GM12878 (cell line): ENCODE data around the gene TMCC3. TPM values are rescaled to one million over a fixed set of nuclear protein-coding genes. Genes with fewer than 3 reads are reported as not detected.

Experiments used
- ATAC-seq: fragments of 200-7000 bp; cut with Tn5 transposase; 3 replicates; pipeline ENCODE4 v1.9.1; 2020; ENCODE audit warnings: mild to moderate bottlenecking, moderate library complexity
- BruUV-seq: library from RNA; stranded (reverse); fragments of 400-500 nt; replicated peaks from 2 replicates; lab custom pipeline; 2021; lab: Mats Ljungman, UMichigan
- CTCF ChIA-PET: fragments of 300-600 bp; sonication (Branson Sonifier 250); formaldehyde crosslinking; extraction: SDS; loops from one replicate; lab custom pipeline; 2021; ENCODE audit warnings: inconsistent platforms; lab: Yijun Ruan, JAX
- POLR2A ChIA-PET: fragments of 350-600 bp; formaldehyde crosslinking; extraction: SDS; loops from one replicate; lab custom pipeline; 2021; ENCODE audit warnings: inconsistent platforms; lab: Charles Lee
- RAD21 ChIA-PET: fragments of 300-600 bp; sonication (Branson Sonifier 250); formaldehyde crosslinking; loops from one replicate; lab custom pipeline; 2023; ENCODE audit warnings: antibody characterized with exemption; ENCODE audit not compliant: unreplicated experiment; lab: Charles Lee
- SMC1A ChIA-PET: fragments of 300-600 bp; sonication (Branson Sonifier 250); formaldehyde crosslinking; loops from one replicate; lab custom pipeline; 2023; ENCODE audit not compliant: unreplicated experiment, uncharacterized antibody; lab: Charles Lee
- DNase-seq: peaks from one replicate; pipeline ENCODE4 v3.0.0-alpha.2; 2011; ENCODE audit warnings: low read depth, low spot score
- FAIRE-seq: peaks from 3 replicates; lab custom pipeline; 2011; peaks lifted over from hg19 to GRCh38; lab: Jason Lieb, UNC
- H2AFZ ChIP-seq: 2 replicates; pipeline ENCODE4 v1.6.0; 2011; ENCODE audit warnings: low read depth, low read length, control low read depth; ENCODE audit not compliant: control insufficient read depth
- H3K27ac ChIP-seq: 2 replicates; pipeline ENCODE4 v1.5.1; 2011; ENCODE audit warnings: control low read depth; ENCODE audit not compliant: control insufficient read depth, insufficient read depth
- H3K27me3 ChIP-seq, 2 experiments: replicated peaks in 1 of 2; 2 replicates each; pipeline versions ENCODE4 v1.6.0 to v1.6.1; 2011; ENCODE audit warnings: low read length in 1 of 2; ENCODE audit not compliant: control insufficient read depth in 2 of 2, insufficient read depth in 2 of 2
- H3K36me3 ChIP-seq, 2 experiments: 2 replicates each; pipeline ENCODE4 v1.5.1; 2011; ENCODE audit warnings: low read length in 1 of 2; ENCODE audit not compliant: control insufficient read depth in 2 of 2, insufficient read depth in 2 of 2
- H3K4me1 ChIP-seq: 2 replicates; pipeline ENCODE4 v1.6.1; 2011; ENCODE audit warnings: mild to moderate bottlenecking, low read length, moderate library complexity, mixed read lengths; ENCODE audit not compliant: control insufficient read depth, insufficient read depth
- H3K4me2 ChIP-seq: 2 replicates; pipeline ENCODE4 v1.6.0; 2011; ENCODE audit warnings: control low read depth; ENCODE audit not compliant: control insufficient read depth, insufficient read depth
- H3K4me3 ChIP-seq: fragments of 200-600 bp; sonication (generic); 2 replicates; pipeline ENCODE4 v1.5.1; 2016
- H3K79me2 ChIP-seq: 2 replicates; pipeline ENCODE4 v1.6.0; 2011; ENCODE audit warnings: low read length; ENCODE audit not compliant: control insufficient read depth, insufficient read depth
- H3K9ac ChIP-seq: 2 replicates; pipeline ENCODE4 v1.8.0; 2011; ENCODE audit warnings: low read length, control low read depth, mixed read lengths; ENCODE audit not compliant: control insufficient read depth, insufficient read depth
- H3K9me3 ChIP-seq: replicated peaks from 3 replicates; pipeline ENCODE4 v1.5.1; 2011; ENCODE audit warnings: mild to moderate bottlenecking, low read length; ENCODE audit not compliant: control insufficient read depth, insufficient read depth
- H4K20me1 ChIP-seq: 2 replicates; pipeline ENCODE4 v1.6.0; 2011; ENCODE audit not compliant: control insufficient read depth, insufficient read depth
- BHLHE40 ChIP-seq, 2 experiments: fragments of 450-650 bp in 1 of 2; IDR thresholded peaks; 2 replicates each; pipeline ENCODE4 v1.6.1; 2011 to 2017; ENCODE audit warnings: low read depth in 2 of 2, borderline replicate concordance in 1 of 2, improper control_type of control experiment in 1 of 2, low read length in 1 of 2, mild to moderate bottlenecking in 1 of 2
- EED ChIP-seq: sonication (generic); IDR thresholded peaks from 2 replicates; pipeline ENCODE4 v1.6.1; 2016; ENCODE audit warnings: antibody characterized with exemption, low read depth
- FOXK2 ChIP-seq: fragments of 450-650 bp; IDR thresholded peaks from 2 replicates; pipeline ENCODE4 v1.6.1; 2017; ENCODE audit warnings: mild to moderate bottlenecking, moderate library complexity
- FOXM1 ChIP-seq: IDR thresholded peaks from 2 replicates; pipeline ENCODE4 v1.6.1; 2012; ENCODE audit warnings: low read depth, mild to moderate bottlenecking, inconsistent platforms, low read length, moderate library complexity
- GABPA ChIP-seq: IDR thresholded peaks from 2 replicates; pipeline ENCODE4 v1.6.1; 2014; ENCODE audit warnings: antibody characterized with exemption, low read depth, mild to moderate bottlenecking, inconsistent platforms
- HDAC6 ChIP-seq: fragments of 200-600 bp; sonication (generic); IDR thresholded peaks from one replicate; pipeline ENCODE4 v1.8.0; 2017; ENCODE audit warnings: antibody characterized with exemption; ENCODE audit not compliant: unreplicated experiment
- PRDM15 ChIP-seq: fragments of 450-650 bp; formaldehyde crosslinking; IDR thresholded peaks from 2 replicates; pipeline ENCODE4 v1.4.0; 2020; ENCODE audit warnings: mild to moderate bottlenecking, moderate library complexity
- RAD51 ChIP-seq: fragments of 450-650 bp; IDR thresholded peaks from 2 replicates; pipeline ENCODE4 v1.6.1; 2016; ENCODE audit warnings: moderate library complexity, mild to moderate bottlenecking, inconsistent platforms
- SREBF2 ChIP-seq: IDR thresholded peaks from 2 replicates; pipeline ENCODE4 v1.6.1; 2012; ENCODE audit warnings: mild to moderate bottlenecking, low read length
- SUZ12 ChIP-seq: fragments of 200-600 bp; sonication (generic); IDR thresholded peaks from one replicate; pipeline ENCODE4 v1.6.1; 2018; ENCODE audit warnings: antibody characterized with exemption, mild to moderate bottlenecking; ENCODE audit not compliant: unreplicated experiment
- USF1 ChIP-seq: IDR thresholded peaks from 2 replicates; pipeline ENCODE4 v1.6.1; 2011; ENCODE audit warnings: borderline replicate concordance, low read depth, mild to moderate bottlenecking, moderate library complexity, mixed read lengths, low read length; ENCODE audit not compliant: insufficient read depth; ENCODE audit errors: extremely low read length
- ZNF217 ChIP-seq: fragments of 450-650 bp; IDR thresholded peaks from 2 replicates; pipeline ENCODE4 v1.6.1; 2017; ENCODE audit warnings: antibody characterized with exemption, mild to moderate bottlenecking
- ZZZ3 ChIP-seq: IDR thresholded peaks from 2 replicates; pipeline ENCODE4 v1.6.1; 2011; ENCODE audit warnings: low read depth; ENCODE audit not compliant: control insufficient read depth, insufficient read length
- WGBS: methylation state at CpG from one replicate; pipeline ENCODE4 v1.1.6; 2016; ENCODE audit warnings: low lambda C conversion rate; ENCODE audit not compliant: insufficient replicate concordance, insufficient coverage; ENCODE audit errors: missing lambda C conversion rate; 5-methylcytosine and 5-hydroxymethylcytosine counted together
- in situ Hi-C: fragments of 300-500 bp; cut with MboI; formaldehyde crosslinking; loops from 9 replicates; pipeline ENCODE4 v1.14.3; 2018; ENCODE audit warnings: mixed read lengths
- intact Hi-C: fragments of 100-400 bp; cut with micrococcal nuclease; formaldehyde crosslinking; loops from one replicate; pipeline ENCODE4 v1.14.2; 2022; ENCODE audit not compliant: unreplicated experiment
- polyA plus RNA-seq, 11 experiments: library from polyadenylated mRNA; depleted of rRNA in 4 of 11; unstranded in 6 of 11; stranded (reverse) in 5 of 11; fragments of >200 nt; fragmentation: Nextera tagmentation in 4 of 11; fragmentation: Illumina TruSeq in 1 of 11; extraction: Ambion mirVana in 4 of 11; extraction: Trizol in 1 of 11; gene quantifications; 1 replicate in 1 of 11; 2 replicates in 10 of 11; pipeline versions ENCODE4 v1.2.1 to v1.2.3, GENCODE V29; 2011 to 2016; ENCODE audit warnings: inconsistent platforms in 2 of 11, missing spikeins in 2 of 11, low read depth in 1 of 11
- total RNA-seq, 4 experiments: library from RNA; depleted of rRNA in 3 of 4; stranded (reverse); fragments of >200 nt in 3 of 4; fragmentation: Illumina TruSeq in 1 of 4; extraction: Trizol in 1 of 4; gene quantifications; 2 replicates each; pipeline versions ENCODE4 v1.2.1 to v1.2.3, GENCODE V29; 2013 to 2021

TMCC3 gene
- total and polyA plus RNA-seq, 10 of the 15 experiments (the other 5 are each of a cell fraction or from before 2014, with no cell fraction given): 5.8 to 29.8 (median 12.6) TPM

- POLR2A ChIA-PET: no interaction called here
- no peaks in the 10 kb centered on the region for H3K79me2 ChIP-seq
- no peak overlapping the region for H3K9ac ChIP-seq
- no peak overlapping the region for H3K4me2 ChIP-seq
- CTCF ChIA-PET: interaction anchor here (1.0 kb wide), 1 partner anchor 9 kb away, joined by 3 read pairs; no protein-coding TSS in a partner anchor
- H2AFZ ChIP-seq: no peak overlapping the region
- WGBS: 98% methylated on average over 7 of the region's 7 CpGs
- intact Hi-C loops: no loop called here
- H3K4me3 ChIP-seq: no peak overlapping the region
- H3K27me3 ChIP-seq: no peaks in the 10 kb centered on the region
- TF ChIP-seq FOXM1: no peak
- TF ChIP-seq, all 136 proteins: peak for 0
- DNase-seq (no peak), FAIRE-seq (no peak), ATAC-seq (no peak)
- in situ Hi-C loops: no loop called here
- Histone ChIP-seq H3K27ac (no peak overlapping the region), H3K4me1 (peaks cover 20% of the 10 kb centered on the region), H3K36me3 (peaks cover 12 to 26% of the 10 kb centered on the region in 2 experiments; a peak in 3 of 4 replicates), H3K9me3 (no peaks in the 10 kb centered on the region), H4K20me1 (no peaks in the 10 kb centered on the region)
- no TSS peak for BruUV-seq
- RAD21 ChIA-PET: no interaction called here
- SMC1A ChIA-PET: no interaction called here
Measured at GRCh38 chr12:94570161-94570560, 80.2 kb downstream of the TMCC3 start.

GRCh38 chr12:94567761-94568160 is 82.6 kb downstream of the TMCC3 start:
- ATAC-seq: no peak
- CTCF ChIA-PET: interaction anchor here (0.6 to 1.0 kb wide), 2 partner anchors 196 to 448 kb away, joined by 3 to 5 read pairs; no protein-coding TSS in a partner anchor
- no peak for DNase-seq
- Histone ChIP-seq H3K27me3 (no peaks in the 10 kb centered on the region), H2AFZ (no peak overlapping the region), H3K4me3 (0 out of 2 replicates have a peak overlapping the region, but pooled peaks have one; percentile 24), H3K79me2 (no peaks in the 10 kb centered on the region), H3K4me2 (peak overlapping the region; percentile 53; the same call in 1 of the 2 replicates), H3K9me3 (no peaks in the 10 kb centered on the region), H3K36me3 (peaks cover 10 to 22% of the 10 kb centered on the region in 2 experiments; a peak in 3 of 4 replicates), H3K9ac (no peak overlapping the region), H4K20me1 (no peaks in the 10 kb centered on the region), H3K4me1 (peaks cover 32% of the 10 kb centered on the region), H3K27ac (no peak overlapping the region)
- POLR2A ChIA-PET: interaction anchor here (0.7 kb wide), 1 partner anchor 186 kb away, joined by 3 read pairs; no protein-coding TSS in a partner anchor
- in situ Hi-C loops: no loop called here
- 96% methylated on average over 6 of the region's 6 CpGs for WGBS
- SMC1A ChIA-PET: interaction anchor here (0.7 to 1.6 kb wide), 3 partner anchors 10 to 141 kb away, joined by 3 to 4 read pairs (median 3); no protein-coding TSS in a partner anchor
- RAD21 ChIA-PET: no interaction called here
- intact Hi-C loops: no loop called here
- no TSS peak for BruUV-seq
- FAIRE-seq: no peak
- TF ChIP-seq BHLHE40 (IDR thresholded peaks at IDR 0.05; ENCODE audit: borderline replicate concordance in 1 of 2, low read depth in 2 of 2, low read length in 1 of 2) (no peak), EED (no peak), FOXK2 (no peak), SREBF2 (no peak), PRDM15 (no peak), ZZZ3 (no peak), RAD51 (no peak), USF1 (no peak), ZNF217 (no peak), GABPA (no peak), HDAC6 (no peak), SUZ12 (no peak)
